GM18870 (cell line): ENCODE measurements around the gene LRMDA.

Source experiments
- ATAC-seq: cut with Tn5 transposase; IDR thresholded peaks from one replicate; pipeline ENCODE4 v1.9.1; 2021; ENCODE audit warnings: moderate library complexity; ENCODE audit not compliant: unreplicated experiment

Gene LRMDA

GRCh38 chr10:75431180-75432111, at the start of gene LRMDA:
TSS of gene LRMDA (plus strand) at chr10:75431624.
- ATAC-seq: no peak

- no peak for ATAC-seq
These were observed 45.3 kb upstream of the LRMDA start for GRCh38 chr10:75386128-75386527.

- no peak for ATAC-seq
These were observed 43.3 kb upstream of the LRMDA start for GRCh38 chr10:75388082-75388481.

- no peak for ATAC-seq
These were observed 41.2 kb upstream of the LRMDA start for GRCh38 chr10:75390178-75390577.

- no peak for ATAC-seq
These were observed 39.2 kb upstream of the LRMDA start for GRCh38 chr10:75392271-75392670.

- ATAC-seq: no peak
These were observed 38.7 kb upstream of the LRMDA start for GRCh38 chr10:75392744-75393143.

DNA sequence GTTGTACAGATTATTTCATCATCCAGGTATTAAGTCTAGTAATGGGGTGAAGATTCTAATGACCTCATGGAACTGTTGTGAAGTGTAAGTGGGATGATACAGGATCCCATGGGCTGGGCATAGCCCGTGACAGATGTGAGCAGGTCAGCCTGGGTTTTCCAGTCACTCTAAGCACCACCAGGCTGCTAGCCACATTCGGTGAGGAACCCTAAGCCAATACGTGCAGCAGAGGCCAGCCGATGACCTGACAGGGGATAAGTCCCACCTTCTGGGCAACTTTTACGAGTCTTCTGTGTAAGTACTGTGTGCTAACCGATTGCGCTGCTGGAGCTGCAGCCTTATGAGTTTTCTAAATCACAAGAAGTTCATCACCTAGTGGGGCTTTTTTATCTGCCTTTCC, 37.2 kb upstream of the LRMDA start:
- no peak for ATAC-seq

- no peak for ATAC-seq
These were observed 36.1 kb upstream of the LRMDA start for GRCh38 chr10:75395066-75395931.

- no peak for ATAC-seq
These were observed 35.3 kb upstream of the LRMDA start for GRCh38 chr10:75395932-75396630.

GRCh38 chr10:75396631-75397495, 34.6 kb upstream of the LRMDA start:
- ATAC-seq: no peak

GRCh38 chr10:75397496-75398199, 33.8 kb upstream of the LRMDA start:
- ATAC-seq: no peak

GRCh38 chr10:75398200-75398691, 33.2 kb upstream of the LRMDA start:
- no peak for ATAC-seq

GRCh38 chr10:75398692-75399460, 32.5 kb upstream of the LRMDA start:
- ATAC-seq: no peak

DNA sequence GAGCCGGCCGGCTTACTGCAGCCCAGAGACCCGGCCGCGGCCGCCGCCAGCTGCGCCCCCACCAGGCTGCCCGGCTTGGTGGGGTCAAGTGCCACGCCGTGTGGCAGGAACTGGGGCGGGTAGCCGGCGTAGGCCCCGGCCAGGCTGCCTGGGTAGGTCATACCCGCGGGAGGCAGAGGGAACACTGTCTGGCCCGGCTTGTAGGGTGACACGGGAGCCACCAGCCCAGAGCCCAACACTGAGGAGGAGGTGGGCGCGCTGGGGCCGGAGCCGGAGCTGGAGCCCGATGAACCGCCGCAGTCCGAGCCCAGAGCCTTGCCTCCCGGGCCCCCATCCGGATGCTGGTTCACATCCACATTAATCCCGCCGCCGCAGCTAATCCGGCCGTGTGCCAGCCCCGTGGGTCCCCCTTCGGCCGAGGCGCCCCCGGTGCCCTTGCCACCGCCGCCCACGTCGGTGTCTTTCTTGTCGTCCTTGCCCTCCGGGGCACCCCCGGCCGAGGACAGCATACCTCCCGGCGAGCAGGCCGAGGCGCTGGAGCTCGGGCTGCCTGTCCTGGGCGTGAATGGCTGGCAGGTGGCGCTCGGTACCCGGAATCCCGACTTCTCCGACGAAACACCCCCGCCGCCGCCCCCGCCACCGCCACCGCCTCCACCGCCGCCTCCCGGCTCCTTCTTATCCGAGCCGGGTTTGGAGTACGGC, 31.8 kb upstream of the LRMDA start:
- no peak for ATAC-seq

DNA sequence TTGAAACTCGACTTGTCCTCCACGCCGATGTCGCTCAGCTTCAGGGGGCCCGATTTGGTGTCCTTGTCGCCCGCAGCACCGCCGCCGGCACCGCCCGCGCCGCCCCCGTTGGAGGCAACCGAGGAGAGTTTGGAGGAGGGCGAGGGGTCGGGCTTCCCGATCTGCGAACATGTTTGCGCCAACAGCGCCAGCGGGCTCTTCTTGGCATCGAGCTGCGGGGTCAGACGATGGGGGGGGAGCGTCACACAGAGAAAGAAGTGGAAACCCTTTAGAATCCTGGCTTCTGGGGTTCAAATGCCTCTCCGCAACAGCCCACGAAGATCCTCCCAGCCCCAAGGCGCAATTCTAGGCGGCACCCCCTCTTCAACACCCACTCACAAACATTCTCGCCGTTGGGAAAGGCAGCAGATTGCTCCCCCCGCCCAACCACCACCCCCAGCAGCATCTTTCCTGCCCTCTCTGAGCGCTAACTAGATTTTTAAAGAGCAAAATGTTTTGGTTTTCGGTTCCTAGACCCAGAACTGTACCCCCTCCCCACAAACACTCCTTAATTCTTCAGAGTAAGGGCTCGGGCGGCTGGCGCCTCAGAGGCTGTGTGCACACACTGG, 31.2 kb upstream of the LRMDA start:
- ATAC-seq: no peak

GRCh38 chr10:75400771-75401568, 30.5 kb upstream of the LRMDA start:
- no peak for ATAC-seq
